Keratinocyte (primary cell): Measurements from ENCODE around the gene ARHGAP4.

ENCODE experiments used
- EZH2 ChIP-seq: IDR thresholded peaks from one replicate; pipeline ENCODE4 v1.6.1; 2012; ENCODE audit warnings: inconsistent platforms, mild to moderate bottlenecking, low read length, moderate library complexity
- TF ChIP-seq, protein P1 (sequence below), 3 experiments: IDR thresholded peaks in 1 of 3; conservative IDR thresholded peaks in 1 of 3; optimal IDR thresholded peaks in 1 of 3; 2 replicates in 2 of 3; 3 replicates in 1 of 3; pipeline versions ENCODE3 to v1.5.1; 2011; ENCODE audit warnings: low read length in 3 of 3, mild to moderate bottlenecking in 3 of 3, moderate library complexity in 2 of 3, control low read depth in 1 of 3, inconsistent platforms in 1 of 3; ENCODE audit not compliant: insufficient read depth in 2 of 3; ENCODE audit errors: extremely low read depth in 1 of 3

DNA sequence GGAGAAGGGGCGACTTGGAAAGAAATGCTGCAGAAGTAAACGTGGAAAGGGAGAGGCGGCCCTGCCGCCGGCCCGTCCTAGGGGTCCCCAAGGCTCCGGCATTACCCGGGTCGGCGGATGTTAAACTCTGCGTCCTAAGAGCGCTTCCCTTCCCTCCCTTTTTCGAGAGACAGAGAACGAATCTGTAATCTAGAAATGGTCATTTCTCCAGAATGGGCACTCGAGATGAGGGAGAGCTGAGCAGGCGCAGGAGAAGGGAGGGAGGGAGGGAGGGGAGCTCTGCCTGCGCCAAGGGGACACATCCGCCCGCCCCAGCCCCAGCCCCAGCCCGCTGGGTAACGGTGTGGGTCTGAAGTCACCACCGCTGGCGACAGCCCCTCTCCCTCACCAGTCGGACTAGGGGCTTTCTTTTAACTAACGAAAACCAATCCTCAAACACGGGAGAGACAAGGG, 43.9 kb upstream of the ARHGAP4 start:
- TF ChIP-seq, protein P1, sequence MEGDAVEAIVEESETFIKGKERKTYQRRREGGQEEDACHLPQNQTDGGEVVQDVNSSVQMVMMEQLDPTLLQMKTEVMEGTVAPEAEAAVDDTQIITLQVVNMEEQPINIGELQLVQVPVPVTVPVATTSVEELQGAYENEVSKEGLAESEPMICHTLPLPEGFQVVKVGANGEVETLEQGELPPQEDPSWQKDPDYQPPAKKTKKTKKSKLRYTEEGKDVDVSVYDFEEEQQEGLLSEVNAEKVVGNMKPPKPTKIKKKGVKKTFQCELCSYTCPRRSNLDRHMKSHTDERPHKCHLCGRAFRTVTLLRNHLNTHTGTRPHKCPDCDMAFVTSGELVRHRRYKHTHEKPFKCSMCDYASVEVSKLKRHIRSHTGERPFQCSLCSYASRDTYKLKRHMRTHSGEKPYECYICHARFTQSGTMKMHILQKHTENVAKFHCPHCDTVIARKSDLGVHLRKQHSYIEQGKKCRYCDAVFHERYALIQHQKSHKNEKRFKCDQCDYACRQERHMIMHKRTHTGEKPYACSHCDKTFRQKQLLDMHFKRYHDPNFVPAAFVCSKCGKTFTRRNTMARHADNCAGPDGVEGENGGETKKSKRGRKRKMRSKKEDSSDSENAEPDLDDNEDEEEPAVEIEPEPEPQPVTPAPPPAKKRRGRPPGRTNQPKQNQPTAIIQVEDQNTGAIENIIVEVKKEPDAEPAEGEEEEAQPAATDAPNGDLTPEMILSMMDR (optimal IDR thresholded peaks at IDR 0.05 in 1 of 3, IDR thresholded peaks at IDR 0.05 in 1 of 3, conservative IDR thresholded peaks at IDR 0.05 in 1 of 3; ENCODE audit: extremely low read depth in 1 of 3, insufficient read depth in 2 of 3, low read length in 3 of 3): no peak
- TF ChIP-seq EZH2: no peak
